Endothelial cell of umbilical vein (primary cell): ENCODE results near the gene FAT2. TPM values are rescaled to one million over a fixed set of nuclear protein-coding genes. Genes with fewer than 3 reads are reported as not detected.

Experiments
- BruUV-seq: library from RNA; stranded (reverse); fragments of 400-500 nt; replicated peaks from 2 replicates; lab custom pipeline; 2021; lab: Mats Ljungman, UMichigan
- CTCF ChIA-PET: fragments of 300-600, 350-600 bp; sonication (Branson Sonifier 250); formaldehyde crosslinking; loops from one replicate; lab custom pipeline; 2021; ENCODE audit warnings: antibody characterized with exemption, inconsistent platforms; lab: Charles Lee
- POLR2A ChIA-PET: fragments of 300-600, 350-600 bp; sonication (Branson Sonifier 250); formaldehyde crosslinking; loops from one replicate; lab custom pipeline; 2021; ENCODE audit warnings: antibody characterized with exemption, inconsistent platforms; lab: Charles Lee
- DNase-seq: peaks from one replicate; pipeline ENCODE4 v3.0.0-alpha.2; 2011; ENCODE audit warnings: low read depth, low spot score
- FAIRE-seq: peaks from 2 replicates; lab custom pipeline; 2011; peaks lifted over from hg19 to GRCh38; lab: Jason Lieb, UNC
- H2AFZ ChIP-seq: 2 replicates; pipeline ENCODE4 v1.6.0; 2012; ENCODE audit warnings: low read depth, low read length, control low read depth, inconsistent platforms
- H3K27ac ChIP-seq: 2 replicates; pipeline ENCODE4 v1.5.1; 2011; ENCODE audit warnings: low read depth, mild to moderate bottlenecking, control low read depth, low read length, moderate library complexity; ENCODE audit not compliant: insufficient read depth
- H3K27me3 ChIP-seq, 2 experiments: 2 replicates each; pipeline versions ENCODE4 v1.6.0 to v1.6.1; 2011; ENCODE audit warnings: low read length in 2 of 2, mixed read lengths in 1 of 2; ENCODE audit not compliant: control insufficient read depth in 2 of 2, insufficient read depth in 2 of 2
- H3K36me3 ChIP-seq, 2 experiments: 2 replicates in 1 of 2; 3 replicates in 1 of 2; pipeline ENCODE4 v1.5.1; 2011; ENCODE audit warnings: low read length in 2 of 2, mild to moderate bottlenecking in 1 of 2, moderate library complexity in 1 of 2; ENCODE audit not compliant: control insufficient read depth in 2 of 2, insufficient read depth in 2 of 2; ENCODE audit errors: extremely low read depth in 1 of 2
- H3K4me1 ChIP-seq: 3 replicates; pipeline ENCODE4 v1.5.1; 2011; ENCODE audit warnings: mild to moderate bottlenecking, low read length; ENCODE audit not compliant: control insufficient read depth, insufficient read depth; ENCODE audit errors: extremely low read depth
- H3K4me2 ChIP-seq: 2 replicates; pipeline ENCODE4 v1.6.1; 2011; ENCODE audit warnings: low read length, control low read depth, mixed read lengths; ENCODE audit not compliant: insufficient read depth
- H3K4me3 ChIP-seq, 3 experiments: fragments of 200-600 bp in 1 of 3; sonication (generic), shearing (Covaris generic) in 1 of 3; replicated peaks in 1 of 3; 2 replicates each; pipeline ENCODE4 v1.5.1; 2011 to 2016; ENCODE audit warnings: control low read depth in 3 of 3, low read length in 3 of 3, mild to moderate bottlenecking in 2 of 3, inconsistent platforms in 1 of 3, low read depth in 1 of 3, moderate library complexity in 1 of 3; ENCODE audit not compliant: insufficient read depth in 1 of 3
- H3K79me2 ChIP-seq: 2 replicates; pipeline ENCODE4 v1.6.0; 2012; ENCODE audit warnings: low read length, inconsistent platforms; ENCODE audit not compliant: control insufficient read depth, insufficient read depth
- H3K9ac ChIP-seq: replicated peaks from 2 replicates; pipeline ENCODE3; 2011; ENCODE audit warnings: low read length, control low read depth; ENCODE audit not compliant: insufficient read depth; ENCODE audit errors: extremely low read depth
- H3K9me1 ChIP-seq: replicated peaks from 3 replicates; pipeline ENCODE4 v1.6.0; 2011; ENCODE audit warnings: mild to moderate bottlenecking, low read length; ENCODE audit not compliant: control insufficient read depth, insufficient read depth; ENCODE audit errors: extremely low read depth
- H3K9me3 ChIP-seq: replicated peaks from 2 replicates; pipeline ENCODE4 v1.5.1; 2012; ENCODE audit warnings: low read length, inconsistent platforms; ENCODE audit not compliant: control insufficient read depth, insufficient read depth
- H4K20me1 ChIP-seq: replicated peaks from 2 replicates; pipeline ENCODE3; 2011; ENCODE audit warnings: mild to moderate bottlenecking, low read length; ENCODE audit not compliant: control insufficient read depth, insufficient read depth; ENCODE audit errors: extremely low read depth
- FOS ChIP-seq: IDR thresholded peaks from 2 replicates; pipeline ENCODE4 v1.6.1; 2011; ENCODE audit warnings: mild to moderate bottlenecking, low read length, moderate library complexity, borderline replicate concordance; ENCODE audit not compliant: insufficient read depth
- GATA2 ChIP-seq: IDR thresholded peaks from 2 replicates; pipeline ENCODE4 v1.7.0; 2011; ENCODE audit warnings: low read depth, mild to moderate bottlenecking, moderate library complexity, mixed read lengths, low read length; ENCODE audit not compliant: insufficient read length, insufficient read depth
- JUN ChIP-seq: IDR thresholded peaks from 2 replicates; pipeline ENCODE4 v1.6.1; 2011; ENCODE audit warnings: borderline replicate concordance, low read depth; ENCODE audit not compliant: insufficient read length, insufficient read depth
- MYC ChIP-seq: IDR thresholded peaks from one replicate; pipeline ENCODE4 v1.6.1; 2011; ENCODE audit warnings: mild to moderate bottlenecking, low read depth, low read length
- POLR2A ChIP-seq: IDR thresholded peaks from 2 replicates; pipeline ENCODE4 v1.6.1; 2012; ENCODE audit warnings: low read depth, mild to moderate bottlenecking, control low read depth, low read length
- POLR2AphosphoS5 ChIP-seq: IDR thresholded peaks from 2 replicates; pipeline ENCODE4 v1.6.1; 2012; ENCODE audit warnings: low read depth, mild to moderate bottlenecking, control low read depth, low read length, moderate library complexity; ENCODE audit not compliant: insufficient read depth
- dilution Hi-C: fragments of 300-500 bp; cut with MboI; formaldehyde crosslinking; loops from one replicate; pipeline ENCODE4 v1.15.0; 2019; ENCODE audit warnings: low sequenced_read_pairs; ENCODE audit not compliant: extremely low pct_ligation_motif_present
- intact Hi-C: fragments of 100-400 bp; cut with micrococcal nuclease; formaldehyde crosslinking; loops from one replicate; pipeline ENCODE4 v1.10.0; 2022
- polyA plus RNA-seq, 4 experiments: library from polyadenylated mRNA; depleted of rRNA in 3 of 4; stranded (reverse) in 3 of 4; unstranded in 1 of 4; fragments of >200 nt; gene quantifications; 2 replicates each; pipeline versions ENCODE4 v1.2.1 to v1.2.3, GENCODE V29; 2011 to 2012; ENCODE audit warnings: missing spikeins in 1 of 4
- total RNA-seq: library from RNA; stranded (reverse); gene quantifications from 2 replicates; pipeline ENCODE4 v1.2.3, GENCODE V29; 2021
- TF ChIP-seq, protein P1 (sequence below), 2 donors: IDR thresholded peaks; 1 replicate in 1 of 2; 2 replicates in 1 of 2; pipeline ENCODE4 v1.5.1; 2011; ENCODE audit warnings: low read length in 2 of 2, mild to moderate bottlenecking in 2 of 2, moderate library complexity in 2 of 2, control low read depth in 1 of 2, inconsistent platforms in 1 of 2, low read depth in 1 of 2; ENCODE audit not compliant: insufficient read depth in 1 of 2; ENCODE audit errors: extremely low read depth in 1 of 2
- TF ChIP-seq, protein P2 (sequence below): IDR thresholded peaks from 2 replicates; pipeline ENCODE4 v1.6.1; 2011; ENCODE audit not compliant: insufficient read depth, insufficient read length

The FAT2 gene
- total and polyA plus RNA-seq, 2 donors (not counting 3 experiments of a cell fraction or from before 2014, with no cell fraction given), result not detected

DNA sequence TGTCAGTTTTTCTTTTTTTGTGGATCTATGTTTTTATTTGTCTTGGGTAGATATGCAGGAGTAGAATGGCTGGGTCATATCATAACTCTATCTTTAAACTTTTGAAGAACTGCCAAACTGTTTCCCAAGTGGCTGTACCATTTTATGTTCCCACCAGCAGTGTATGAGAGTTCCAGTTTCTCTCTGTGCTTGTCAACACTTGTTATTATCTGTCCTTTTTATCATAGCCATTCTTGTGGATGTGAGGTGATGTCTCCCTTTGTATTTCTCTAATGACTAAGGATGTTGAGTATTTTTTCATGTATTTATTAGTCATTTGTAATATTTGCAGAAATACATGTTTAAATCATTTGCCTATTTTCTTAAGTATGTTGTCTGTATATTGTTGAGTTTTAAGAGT lies 17.4 kb upstream of the FAT2 start:
- Histone ChIP-seq H3K36me3 (no peaks in the 10 kb centered on the region), H3K9me3 (no peaks in the 10 kb centered on the region), H3K79me2 (no peaks in the 10 kb centered on the region), H3K27me3 (peaks cover 0 to 2% of the 10 kb centered on the region in 2 experiments), H4K20me1 (no peaks in the 10 kb centered on the region), H3K9me1 (no peaks in the 10 kb centered on the region), H3K27ac (no peak overlapping the region), H3K4me3 (no peak overlapping the region), H2AFZ (no peak overlapping the region), H3K9ac (no peak overlapping the region), H3K4me2 (no peak overlapping the region), H3K4me1 (no peaks in the 10 kb centered on the region)
- no peak for FAIRE-seq
- TF ChIP-seq POLR2A (no peak), POLR2AphosphoS5 (no peak), GATA2 (no peak), FOS (no peak), MYC (no peak), JUN (no peak)
- TF ChIP-seq, protein P1, sequence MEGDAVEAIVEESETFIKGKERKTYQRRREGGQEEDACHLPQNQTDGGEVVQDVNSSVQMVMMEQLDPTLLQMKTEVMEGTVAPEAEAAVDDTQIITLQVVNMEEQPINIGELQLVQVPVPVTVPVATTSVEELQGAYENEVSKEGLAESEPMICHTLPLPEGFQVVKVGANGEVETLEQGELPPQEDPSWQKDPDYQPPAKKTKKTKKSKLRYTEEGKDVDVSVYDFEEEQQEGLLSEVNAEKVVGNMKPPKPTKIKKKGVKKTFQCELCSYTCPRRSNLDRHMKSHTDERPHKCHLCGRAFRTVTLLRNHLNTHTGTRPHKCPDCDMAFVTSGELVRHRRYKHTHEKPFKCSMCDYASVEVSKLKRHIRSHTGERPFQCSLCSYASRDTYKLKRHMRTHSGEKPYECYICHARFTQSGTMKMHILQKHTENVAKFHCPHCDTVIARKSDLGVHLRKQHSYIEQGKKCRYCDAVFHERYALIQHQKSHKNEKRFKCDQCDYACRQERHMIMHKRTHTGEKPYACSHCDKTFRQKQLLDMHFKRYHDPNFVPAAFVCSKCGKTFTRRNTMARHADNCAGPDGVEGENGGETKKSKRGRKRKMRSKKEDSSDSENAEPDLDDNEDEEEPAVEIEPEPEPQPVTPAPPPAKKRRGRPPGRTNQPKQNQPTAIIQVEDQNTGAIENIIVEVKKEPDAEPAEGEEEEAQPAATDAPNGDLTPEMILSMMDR (IDR thresholded peaks at IDR 0.05; ENCODE audit: extremely low read depth in 1 of 2, insufficient read depth in 1 of 2, low read depth in 1 of 2, low read length in 2 of 2), result no peak
- TF ChIP-seq, protein P2, sequence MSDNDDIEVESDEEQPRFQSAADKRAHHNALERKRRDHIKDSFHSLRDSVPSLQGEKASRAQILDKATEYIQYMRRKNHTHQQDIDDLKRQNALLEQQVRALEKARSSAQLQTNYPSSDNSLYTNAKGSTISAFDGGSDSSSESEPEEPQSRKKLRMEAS, result no peak
- dilution Hi-C loops (no loop called here), intact Hi-C loops (no loop called here)
- ChIA-PET POLR2A (no interaction called here), CTCF (interaction anchor here (1.4 kb wide), 3 partner anchors 10 to 292 kb away, joined by 3 to 4 read pairs (median 4); no protein-coding TSS in a partner anchor)
- no peak for DNase-seq
- no TSS peak for BruUV-seq
